ENCODE measurements around the gene SMIM11.
"Not testable (repeated sequence)": the region's sequence is repeated elsewhere in the genome, so short reads cannot be mapped to it uniquely, and the experiment has no call there.

DNA sequence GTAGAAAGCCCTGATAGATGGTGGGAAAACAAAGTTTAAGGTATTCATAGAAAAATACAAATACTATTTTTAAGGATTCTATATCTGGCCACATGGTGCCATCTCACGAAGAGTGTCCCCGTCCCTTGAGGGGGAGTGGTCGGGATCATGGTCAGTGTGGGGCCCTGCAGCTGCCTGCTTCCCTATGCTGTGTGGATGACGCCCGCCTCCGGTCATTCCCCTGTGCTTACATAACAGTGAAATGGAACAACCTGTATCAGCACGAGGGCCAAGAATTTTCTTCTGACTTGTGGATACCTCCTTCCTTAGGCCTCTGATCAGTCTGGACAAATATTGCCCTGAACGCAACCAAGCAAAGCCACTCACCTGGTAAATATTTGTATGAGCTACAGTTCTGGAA lies 52.0 kb downstream of the SMIM11 start:
- TF ChIP-seq, protein P1, sequence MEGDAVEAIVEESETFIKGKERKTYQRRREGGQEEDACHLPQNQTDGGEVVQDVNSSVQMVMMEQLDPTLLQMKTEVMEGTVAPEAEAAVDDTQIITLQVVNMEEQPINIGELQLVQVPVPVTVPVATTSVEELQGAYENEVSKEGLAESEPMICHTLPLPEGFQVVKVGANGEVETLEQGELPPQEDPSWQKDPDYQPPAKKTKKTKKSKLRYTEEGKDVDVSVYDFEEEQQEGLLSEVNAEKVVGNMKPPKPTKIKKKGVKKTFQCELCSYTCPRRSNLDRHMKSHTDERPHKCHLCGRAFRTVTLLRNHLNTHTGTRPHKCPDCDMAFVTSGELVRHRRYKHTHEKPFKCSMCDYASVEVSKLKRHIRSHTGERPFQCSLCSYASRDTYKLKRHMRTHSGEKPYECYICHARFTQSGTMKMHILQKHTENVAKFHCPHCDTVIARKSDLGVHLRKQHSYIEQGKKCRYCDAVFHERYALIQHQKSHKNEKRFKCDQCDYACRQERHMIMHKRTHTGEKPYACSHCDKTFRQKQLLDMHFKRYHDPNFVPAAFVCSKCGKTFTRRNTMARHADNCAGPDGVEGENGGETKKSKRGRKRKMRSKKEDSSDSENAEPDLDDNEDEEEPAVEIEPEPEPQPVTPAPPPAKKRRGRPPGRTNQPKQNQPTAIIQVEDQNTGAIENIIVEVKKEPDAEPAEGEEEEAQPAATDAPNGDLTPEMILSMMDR (IDR thresholded peaks at IDR 0.05) = not testable (repeated sequence)
- not testable (repeated sequence) for TF ChIP-seq POLR2A (IDR thresholded peaks at IDR 0.05)
